ENCODE measurements around the gene RBM48.
"Not testable (repeated sequence)": the region's sequence is repeated elsewhere in the genome, so short reads cannot be mapped to it uniquely, and the experiment has no call there.

RBM48 gene

GRCh38 chr7:92528188-92528957 is at the start of gene RBM48, which contains the start of gene PEX1:
Gene RBM48 (plus strand): TSS chr7:92528795. CDS start chr7:92528814, 19 bp downstream.
Gene PEX1 (minus strand): TSS chr7:92528520. CDS start chr7:92528435, 85 bp downstream.
- peak; percentile 98 for DNase-seq

GRCh38 chr7:92479146-92479545 is 49.4 kb upstream of the RBM48 start:
- DNase-seq: not testable (repeated sequence)

DNA sequence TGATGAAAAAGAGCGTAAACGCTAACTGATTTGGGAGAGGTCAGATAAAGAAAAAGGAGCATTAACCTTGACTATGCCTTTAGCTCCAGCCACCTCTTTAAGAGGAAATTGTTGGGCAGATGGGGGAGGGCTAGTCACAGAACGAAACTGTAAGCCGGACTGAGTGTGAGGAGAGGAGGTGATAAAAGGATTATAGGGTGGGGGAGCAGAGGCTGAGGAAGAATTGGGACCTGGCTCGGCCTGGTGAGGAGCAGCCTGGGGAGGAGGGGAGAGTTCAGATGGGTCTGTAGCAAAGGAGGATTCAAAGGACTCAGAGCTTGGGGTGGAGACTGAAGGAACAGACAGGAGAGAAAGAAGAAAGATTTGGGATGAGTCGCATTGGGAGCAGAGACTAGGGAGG is 45.0 kb upstream of the RBM48 start:
- DNase-seq: not testable (repeated sequence)

- DNase-seq: not testable (repeated sequence)
Measured at GRCh38 chr7:92484226-92484625, 44.4 kb upstream of the RBM48 start.

DNA sequence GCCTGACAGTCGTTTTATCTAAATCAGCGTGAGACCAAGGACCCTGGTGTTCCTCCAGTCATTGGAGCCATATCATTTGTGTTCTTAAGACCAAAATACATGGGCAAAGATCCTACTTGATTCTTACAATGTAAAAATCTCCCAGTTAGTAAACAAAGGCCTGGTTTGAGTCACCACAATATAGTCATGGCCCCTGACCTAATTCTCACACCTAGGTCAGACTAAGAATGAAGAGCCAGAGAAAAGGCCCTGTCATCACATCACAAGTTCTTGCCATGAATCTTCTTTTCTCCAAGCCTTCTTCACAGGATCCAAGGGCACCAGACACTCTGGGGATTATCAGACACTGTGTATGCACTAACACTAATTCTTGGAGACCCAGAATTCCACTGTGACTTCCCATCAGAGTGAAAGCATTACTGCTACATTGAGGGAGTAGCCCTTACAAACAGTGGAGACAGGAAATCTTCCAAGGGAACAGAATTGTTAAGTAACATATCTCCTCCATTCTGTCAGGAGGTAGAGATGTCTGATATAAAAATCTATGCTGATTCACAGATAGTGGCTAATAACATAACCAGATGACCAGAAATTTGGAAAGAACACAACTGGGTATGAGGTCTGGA is 43.2 kb upstream of the RBM48 start:
- DNase-seq: peak; percentile 7

DNA sequence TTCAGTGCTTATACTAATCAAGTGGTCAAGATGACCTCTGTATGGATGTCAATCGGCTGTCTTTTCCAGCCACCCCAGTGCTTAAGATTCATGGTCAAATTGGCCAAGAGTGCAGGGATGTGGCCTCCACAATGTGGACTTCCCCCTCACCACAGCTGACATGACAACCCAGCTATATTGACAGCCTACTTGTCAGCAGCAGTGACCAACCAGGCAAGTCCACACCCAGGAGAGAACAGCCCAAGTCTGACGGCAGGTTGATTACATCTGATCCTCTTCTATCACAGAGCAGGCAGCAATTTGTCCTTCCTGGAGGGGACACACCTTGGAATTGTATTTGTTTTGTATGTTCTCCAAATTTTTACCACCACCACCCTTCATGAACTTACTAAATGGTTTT is 42.6 kb upstream of the RBM48 start:
- no peak for DNase-seq

GRCh38 chr7:92487804-92488203 is 40.8 kb upstream of the RBM48 start:
- no peak for DNase-seq

DNA sequence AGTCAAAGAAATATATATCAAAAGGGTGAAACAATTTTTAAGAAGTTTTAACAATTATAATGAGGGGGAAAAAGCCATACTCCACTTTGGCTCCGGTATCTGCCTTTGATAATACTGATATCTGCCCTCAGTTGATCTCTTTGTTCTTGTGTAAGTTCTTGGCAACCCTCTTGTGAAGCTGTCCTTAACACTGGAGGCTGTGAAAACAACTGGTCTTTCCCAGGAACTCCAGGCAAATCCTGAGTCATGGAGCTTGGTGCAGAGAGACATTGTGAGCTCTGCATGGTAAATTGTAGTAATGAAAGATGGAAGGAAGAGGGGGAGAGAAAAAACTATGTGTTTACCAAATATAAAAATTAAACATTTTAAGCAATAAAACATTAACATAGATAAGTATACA is 39.0 kb upstream of the RBM48 start:
- DNase-seq: no peak

DNA sequence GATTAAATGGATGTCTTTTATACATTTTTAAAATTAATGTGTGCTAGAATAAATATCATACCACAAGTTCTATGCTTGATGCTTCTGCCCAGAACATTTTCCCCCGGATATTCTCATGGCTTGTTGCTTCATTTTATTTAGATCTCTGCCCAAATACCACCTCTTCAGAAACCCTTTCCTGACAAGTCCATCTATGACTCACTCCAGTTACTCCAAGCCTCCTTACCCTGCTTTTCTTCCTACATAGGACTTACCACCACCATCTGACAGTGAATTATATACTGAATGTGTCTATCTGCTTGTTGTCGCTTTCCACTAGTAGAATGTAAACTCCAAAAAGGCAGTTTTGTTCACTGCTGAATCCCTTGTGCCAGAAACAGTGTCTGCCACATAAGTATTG is 31.7 kb upstream of the RBM48 start:
- no peak for DNase-seq

- DNase-seq: peak; percentile 21
Measured at GRCh38 chr7:92498557-92498956, 30.0 kb upstream of the RBM48 start.

- no peak for DNase-seq
Measured at GRCh38 chr7:92503767-92504166, 24.8 kb upstream of the RBM48 start.

DNA sequence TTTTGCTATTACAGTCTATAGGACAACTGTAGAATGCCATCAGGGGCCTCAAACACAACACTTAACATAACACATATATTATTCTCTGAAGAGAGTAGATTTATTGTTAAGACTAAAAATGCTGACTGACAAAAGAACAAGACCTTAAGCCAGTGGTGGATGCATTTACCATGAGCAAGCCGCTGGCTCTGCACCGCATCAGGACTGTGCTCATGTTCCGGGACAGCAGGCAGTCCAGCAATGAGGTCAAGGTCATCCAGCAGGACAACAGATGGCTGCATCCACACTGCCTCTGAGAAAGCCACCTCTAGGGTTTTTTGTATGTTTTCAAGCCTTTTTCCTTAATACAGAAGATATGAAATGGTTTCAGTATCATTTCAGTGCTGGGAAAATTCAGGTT is 24.0 kb upstream of the RBM48 start:
- DNase-seq: no peak

GRCh38 chr7:92506363-92506762 is 22.2 kb upstream of the RBM48 start:
- no peak for DNase-seq

DNA sequence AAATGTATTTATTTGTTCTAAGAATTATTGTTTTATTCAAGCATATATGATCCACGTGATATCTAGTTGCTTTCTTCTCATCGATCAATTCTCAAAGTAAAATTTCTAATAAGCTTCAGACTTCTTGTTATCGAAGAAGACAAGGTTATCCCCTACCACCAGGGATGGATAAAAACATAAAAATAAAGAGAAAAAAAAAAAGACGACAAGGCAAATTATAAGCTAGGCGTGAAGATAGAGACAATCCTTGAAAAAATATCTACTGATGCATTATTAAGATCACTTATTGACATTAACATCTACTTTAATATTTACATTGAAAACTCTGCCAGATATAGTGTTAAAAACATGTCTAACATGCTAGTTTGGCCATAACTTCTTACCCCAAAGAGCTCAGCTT is 19.6 kb upstream of the RBM48 start:
- DNase-seq: no peak

- no peak for DNase-seq
Measured at GRCh38 chr7:92513167-92513902, 15.3 kb upstream of the RBM48 start.

GRCh38 chr7:92517631-92518030 is 11.0 kb upstream of the RBM48 start:
- DNase-seq: no peak

- no peak for DNase-seq
Measured at GRCh38 chr7:92520024-92520423, 8.6 kb upstream of the RBM48 start.

- no peak for DNase-seq
Measured at GRCh38 chr7:92523110-92523509, 5.5 kb upstream of the RBM48 start.

DNA sequence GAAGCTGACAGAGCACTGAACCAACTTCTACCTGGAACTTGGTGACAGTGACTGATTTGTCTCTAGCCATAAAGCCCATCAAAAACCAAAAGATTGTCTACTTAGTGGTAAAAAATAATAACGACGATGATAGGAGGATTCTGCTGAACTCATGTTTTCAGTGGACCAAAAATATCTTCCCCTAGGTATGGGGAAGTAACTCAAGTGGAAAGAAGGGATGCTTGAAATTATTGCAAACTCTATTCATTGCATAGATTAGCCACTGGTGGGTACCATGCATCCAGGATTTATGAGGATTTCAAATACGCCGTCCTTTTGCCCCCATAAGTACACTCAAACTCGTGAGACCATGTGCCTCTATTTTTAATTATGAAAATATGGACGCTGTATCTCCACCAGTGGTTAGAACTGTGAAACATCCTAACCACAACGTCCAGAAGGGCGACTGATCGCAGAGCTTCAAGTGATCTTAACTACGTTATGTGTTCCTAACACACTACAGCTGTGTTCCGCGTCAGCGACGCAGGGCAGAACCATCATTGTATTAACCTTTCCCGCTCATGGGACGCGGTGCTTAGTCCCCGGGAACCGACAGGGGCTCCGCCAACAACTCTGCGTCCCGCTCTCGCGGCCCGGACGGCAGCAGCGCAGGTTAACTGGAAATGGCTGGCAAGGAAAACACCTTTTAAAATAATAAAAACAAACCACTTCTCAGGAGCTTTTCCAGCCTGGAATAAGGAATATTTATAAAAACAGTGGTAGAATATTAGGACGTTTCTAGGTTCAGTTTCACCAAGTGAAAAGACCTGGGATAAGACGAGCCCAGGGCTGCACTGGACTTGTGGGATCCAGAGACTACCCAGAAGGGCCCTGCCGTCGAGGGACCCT is 1.1 kb upstream of the RBM48 start:
- DNase-seq: peak; percentile 65

GRCh38 chr7:92528958-92529264 is 316 bp downstream of the RBM48 start:
- no peak for DNase-seq

- DNase-seq: no peak
Measured at GRCh38 chr7:92534572-92534971, 6.0 kb downstream of the RBM48 start.

GRCh38 chr7:92543542-92543941 is 14.9 kb downstream of the RBM48 start:
- DNase-seq: not testable (repeated sequence)

GRCh38 chr7:92545116-92545515 is 16.5 kb downstream of the RBM48 start:
- not testable (repeated sequence) for DNase-seq
